GM19372 (cell line): ENCODE measurements around the gene EIF2B5.
"Not testable (repeated sequence)": the region's sequence is repeated elsewhere in the genome, so short reads cannot be mapped to it uniquely, and the experiment has no call there.

ENCODE experiments used
- ATAC-seq: cut with Tn5 transposase; IDR thresholded peaks from one replicate; pipeline ENCODE4 v1.9.1; 2021; ENCODE audit warnings: mild to moderate bottlenecking, low read depth, moderate library complexity; ENCODE audit not compliant: unreplicated experiment

The EIF2B5 gene

DNA sequence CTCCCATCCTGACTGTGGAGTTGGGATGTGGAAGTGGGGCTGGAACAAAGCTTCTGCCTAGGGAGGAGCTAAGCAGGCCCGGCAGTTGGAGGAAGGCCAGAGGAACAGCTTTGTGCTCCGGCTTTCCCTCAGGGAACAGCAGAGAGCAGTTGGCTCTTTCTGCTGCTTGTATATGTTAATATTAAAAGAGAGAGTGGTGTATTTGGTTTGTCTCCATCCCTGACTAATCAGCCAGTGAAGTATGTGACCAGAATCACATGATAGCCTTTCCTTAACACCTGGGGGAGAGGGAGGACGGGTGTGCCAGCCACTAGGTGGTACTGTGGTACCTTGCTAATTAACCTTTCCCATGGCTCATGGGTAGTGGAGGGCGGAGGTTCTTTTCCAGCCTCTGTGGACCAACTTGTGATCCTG is 10.0 kb downstream of the EIF2B5 start:
- ATAC-seq: no peak

- ATAC-seq: no peak
These were observed 10.7 kb downstream of the EIF2B5 start for GRCh38 chr3:184145751-184146270.

GRCh38 chr3:184148076-184148475 is 12.9 kb downstream of the EIF2B5 start:
- no peak for ATAC-seq

GRCh38 chr3:184149123-184149522 is 14.0 kb downstream of the EIF2B5 start:
- no peak for ATAC-seq

- ATAC-seq: not testable (repeated sequence)
These were observed 14.6 kb downstream of the EIF2B5 start for GRCh38 chr3:184149770-184150169.

DNA sequence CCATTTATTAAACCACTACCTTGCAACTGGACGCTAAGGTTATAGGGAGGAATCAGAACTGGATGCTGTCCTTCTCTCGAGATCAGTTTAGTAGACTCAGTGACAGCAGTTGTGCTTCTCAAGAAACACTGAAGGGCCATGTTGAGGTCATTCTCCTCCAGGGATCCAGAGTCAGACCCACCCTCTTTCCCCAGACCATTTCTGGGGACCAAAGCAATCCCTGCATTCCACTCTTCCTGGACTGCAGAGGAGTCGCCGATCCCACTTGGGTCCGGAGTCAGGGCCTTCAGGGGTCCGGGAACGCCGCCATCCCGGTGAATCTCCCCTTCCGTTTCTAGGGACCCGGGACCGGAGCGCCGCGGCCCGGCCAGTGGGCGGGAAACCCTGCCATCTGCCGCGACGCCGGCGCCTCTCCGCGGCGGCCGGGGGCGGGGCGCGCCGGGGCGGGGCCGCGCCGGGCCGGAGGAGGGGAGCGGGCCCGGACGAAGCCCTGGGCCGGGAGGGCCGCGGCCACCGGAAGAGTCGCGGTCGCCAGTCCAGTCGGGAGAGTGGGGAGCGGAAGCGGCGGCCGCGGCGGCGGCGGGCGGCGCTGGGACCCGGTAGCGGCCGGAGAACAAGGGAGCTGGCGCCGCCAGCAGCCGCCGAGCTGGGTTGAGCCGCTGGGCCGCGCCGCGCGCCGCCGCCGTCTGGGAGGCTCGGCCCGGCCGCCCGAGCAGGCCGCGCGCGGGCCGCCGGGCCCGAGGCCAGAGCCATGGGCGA is 19.9 kb downstream of the EIF2B5 start, which contains the start of gene DVL3:
TSS of gene DVL3 (plus strand) at position 493 of the 759 bp plus-strand sequence. CDS start at position 752, 259 bp downstream.
- peak; percentile 77 for ATAC-seq

- peak; percentile 23 for ATAC-seq
These were observed 20.7 kb downstream of the EIF2B5 start for GRCh38 chr3:184155644-184156521.

- ATAC-seq: no peak
These were observed 21.4 kb downstream of the EIF2B5 start for GRCh38 chr3:184156522-184156955.

- no peak for ATAC-seq
These were observed 22.0 kb downstream of the EIF2B5 start for GRCh38 chr3:184157206-184157605.

- no peak for ATAC-seq
These were observed 23.2 kb downstream of the EIF2B5 start for GRCh38 chr3:184158404-184158803.

DNA sequence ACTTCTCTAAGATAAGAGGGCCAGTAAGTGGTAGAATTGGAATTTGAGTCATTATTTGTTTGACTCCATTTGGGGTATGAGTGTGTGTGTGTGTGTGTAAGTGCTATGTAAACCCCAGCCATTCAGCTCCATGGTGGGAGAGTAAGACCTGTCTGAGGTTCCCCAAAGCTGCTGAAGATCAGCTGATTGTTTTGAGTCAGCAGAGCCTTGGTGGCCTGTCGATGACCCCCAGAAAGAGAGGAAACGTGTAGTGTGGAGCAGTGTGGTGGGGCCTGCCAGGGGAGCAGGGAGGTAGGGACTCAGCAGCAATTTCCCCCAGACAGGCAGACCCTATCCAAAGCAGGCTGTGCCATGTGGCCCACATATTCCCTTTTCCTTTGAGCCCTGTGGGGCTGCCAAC is 25.3 kb downstream of the EIF2B5 start:
- ATAC-seq: no peak

DNA sequence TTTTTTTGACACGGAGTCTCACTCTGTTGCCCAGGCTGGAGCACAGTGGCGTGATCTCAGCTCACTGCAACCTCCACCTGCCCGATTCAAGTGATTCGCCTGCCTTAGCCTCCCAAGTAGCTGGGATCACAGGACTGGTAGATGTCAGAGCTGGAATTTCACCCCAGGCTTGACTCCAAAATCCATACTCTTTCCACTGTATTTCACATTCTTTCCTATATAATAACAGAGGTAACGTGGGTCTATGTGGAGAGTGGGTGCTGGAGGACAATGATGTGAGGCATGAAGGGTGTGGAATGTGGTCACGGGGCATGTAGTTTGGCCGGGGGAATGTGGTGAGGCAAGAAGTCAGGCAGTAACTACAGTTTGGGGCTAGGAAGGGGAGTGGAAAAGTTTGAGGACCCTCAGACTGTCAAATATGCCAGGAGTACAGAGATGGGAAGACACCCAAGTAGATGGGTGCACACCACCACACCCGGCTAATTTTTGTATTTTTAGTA is 27.5 kb downstream of the EIF2B5 start:
- not testable (repeated sequence) for ATAC-seq

DNA sequence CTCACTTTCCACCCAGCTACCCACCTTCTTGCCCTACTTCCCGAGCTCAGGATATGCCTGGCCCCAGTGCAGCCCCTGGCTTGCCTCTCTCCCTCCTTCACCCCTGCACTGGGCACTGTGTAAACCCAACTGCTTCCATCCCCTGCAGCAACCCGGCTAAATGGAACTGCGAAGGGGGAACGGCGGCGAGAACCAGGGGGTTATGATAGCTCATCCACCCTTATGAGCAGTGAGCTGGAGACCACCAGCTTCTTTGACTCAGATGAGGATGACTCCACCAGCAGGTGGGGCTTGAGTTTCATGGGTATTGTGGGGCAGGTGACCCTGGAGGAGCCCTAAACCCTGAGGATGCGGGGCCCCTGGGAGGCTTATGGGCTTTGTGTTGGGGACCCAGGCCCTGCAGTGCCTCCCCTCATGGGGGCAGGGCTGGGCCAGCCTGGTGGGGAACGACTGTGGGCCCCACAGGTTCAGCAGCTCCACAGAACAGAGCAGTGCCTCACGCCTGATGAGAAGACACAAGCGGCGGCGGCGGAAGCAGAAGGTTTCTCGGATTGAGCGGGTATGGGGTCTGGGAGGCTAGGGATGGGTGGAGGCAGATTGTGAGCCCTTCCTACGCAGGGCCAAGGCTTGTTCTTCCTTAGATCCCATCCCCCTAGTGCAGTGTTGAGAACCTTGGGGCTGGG is 29.6 kb downstream of the EIF2B5 start:
- ATAC-seq: no peak

GRCh38 chr3:184165543-184165942 is 30.4 kb downstream of the EIF2B5 start:
- no peak for ATAC-seq

DNA sequence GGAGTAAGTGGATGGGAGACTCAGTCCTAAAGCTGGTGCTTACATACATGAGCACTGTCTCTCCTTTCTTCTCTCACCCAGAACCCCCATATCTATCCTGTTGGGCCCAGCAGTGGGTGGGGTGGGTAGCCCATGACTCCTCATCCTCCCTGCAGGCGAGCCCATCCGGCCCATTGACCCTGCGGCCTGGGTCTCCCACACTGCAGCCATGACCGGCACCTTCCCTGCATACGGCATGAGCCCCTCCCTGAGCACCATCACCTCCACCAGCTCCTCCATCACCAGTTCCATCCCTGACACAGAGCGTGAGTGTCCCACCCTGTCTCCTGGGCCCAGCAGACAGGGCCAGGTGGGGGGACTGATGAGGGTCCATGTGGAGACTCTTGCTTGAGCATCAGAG is 31.5 kb downstream of the EIF2B5 start:
- no peak for ATAC-seq

DNA sequence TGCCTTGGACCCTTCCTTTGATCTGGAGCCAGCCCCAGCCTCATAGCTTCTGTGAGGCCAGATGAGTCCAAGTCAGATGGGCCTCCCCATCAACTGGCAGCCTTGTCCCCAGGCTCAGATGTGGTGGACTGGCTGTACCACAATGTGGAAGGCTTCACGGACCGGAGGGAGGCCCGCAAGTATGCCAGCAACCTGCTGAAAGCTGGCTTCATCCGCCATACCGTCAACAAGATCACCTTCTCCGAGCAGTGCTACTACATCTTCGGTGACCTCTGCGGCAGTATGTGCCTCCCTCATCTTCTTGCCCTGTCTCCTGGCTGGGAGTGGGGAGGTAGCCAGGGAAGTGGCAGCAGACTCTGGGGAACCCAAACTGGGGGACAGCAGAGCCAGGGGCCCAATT is 32.6 kb downstream of the EIF2B5 start:
- no peak for ATAC-seq

GRCh38 chr3:184168363-184169120 is 33.4 kb downstream of the EIF2B5 start:
- no peak for ATAC-seq

DNA sequence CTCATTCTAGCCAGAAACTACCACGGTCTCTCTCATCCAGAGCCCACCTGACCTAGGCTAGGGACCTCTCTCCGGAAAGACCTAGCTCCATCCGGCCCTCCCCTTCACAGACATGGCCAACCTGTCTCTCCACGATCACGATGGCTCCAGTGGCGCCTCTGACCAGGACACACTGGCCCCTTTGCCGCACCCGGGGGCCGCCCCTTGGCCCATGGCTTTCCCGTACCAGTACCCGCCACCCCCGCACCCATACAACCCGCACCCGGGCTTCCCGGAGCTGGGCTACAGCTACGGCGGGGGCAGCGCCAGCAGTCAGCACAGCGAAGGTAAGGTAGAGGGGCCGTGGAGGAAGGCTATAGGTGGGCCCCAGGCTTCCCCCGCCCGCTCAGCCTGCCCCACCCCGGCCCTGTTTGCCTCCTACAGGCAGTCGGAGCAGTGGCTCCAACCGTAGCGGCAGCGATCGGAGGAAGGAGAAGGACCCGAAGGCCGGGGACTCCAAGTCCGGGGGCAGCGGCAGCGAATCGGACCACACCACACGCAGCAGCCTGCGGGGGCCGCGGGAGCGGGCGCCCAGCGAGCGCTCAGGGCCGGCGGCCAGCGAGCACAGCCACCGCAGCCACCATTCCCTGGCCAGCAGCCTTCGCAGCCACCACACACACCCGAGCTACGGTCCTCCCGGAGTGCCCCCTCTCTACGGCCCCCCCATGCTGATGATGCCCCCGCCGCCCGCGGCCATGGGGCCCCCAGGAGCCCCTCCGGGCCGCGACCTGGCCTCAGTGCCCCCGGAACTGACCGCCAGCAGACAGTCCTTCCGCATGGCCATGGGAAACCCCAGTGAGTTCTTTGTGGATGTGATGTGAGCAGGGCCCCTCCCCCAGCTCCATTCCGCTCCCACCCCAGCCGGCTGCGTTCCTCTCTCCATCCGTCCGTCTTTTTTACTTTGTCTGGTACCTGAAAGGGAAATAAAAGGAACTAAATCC is 35.0 kb downstream of the EIF2B5 start:
- no peak for ATAC-seq

GRCh38 chr3:184171562-184171961 is 36.4 kb downstream of the EIF2B5 start:
- ATAC-seq: no peak
